ENCODE data around the gene PSMD2.

Gene PSMD2

GRCh38 chr3:184289426-184289938, 9.6 kb upstream of the PSMD2 start:
- Histone ChIP-seq H3K9me3 (ENCODE audit: control insufficient read depth, low read depth, low read length) (no peaks in the 10 kb centered on the region), H3K4me1 (ENCODE audit: control insufficient read depth, low read depth, low read length) (no peaks in the 10 kb centered on the region), H3K27ac (ENCODE audit: low read length) (no peak overlapping the region), H3K27me3 (ENCODE audit: control insufficient read depth, insufficient read depth, low read length) (no peaks in the 10 kb centered on the region), H3K9ac (ENCODE audit: low read length) (no peak overlapping the region), H3K36me3 (ENCODE audit: control insufficient read depth, low read depth, low read length) (no peaks in the 10 kb centered on the region), H3K4me3 (ENCODE audit: low read length) (no peak overlapping the region)

- Histone ChIP-seq H3K27ac (ENCODE audit: low read length) (no peak overlapping the region), H3K36me3 (ENCODE audit: control insufficient read depth, low read depth, low read length) (no peaks in the 10 kb centered on the region)
These were observed 8.7 kb upstream of the PSMD2 start for GRCh38 chr3:184290331-184290730.

GRCh38 chr3:184291044-184291737, 7.8 kb upstream of the PSMD2 start:
- Histone ChIP-seq H3K27ac (ENCODE audit: low read length) (no peak overlapping the region), H3K36me3 (ENCODE audit: control insufficient read depth, low read depth, low read length) (no peaks in the 10 kb centered on the region), H3K4me1 (ENCODE audit: control insufficient read depth, low read depth, low read length) (no peaks in the 10 kb centered on the region), H3K4me3 (ENCODE audit: low read length) (no peak overlapping the region), H3K9ac (ENCODE audit: low read length) (no peak overlapping the region), H3K9me3 (ENCODE audit: control insufficient read depth, low read depth, low read length) (no peaks in the 10 kb centered on the region), H3K27me3 (ENCODE audit: control insufficient read depth, insufficient read depth, low read length) (no peaks in the 10 kb centered on the region)

More at GRCh38 chr3:184290331-184290730, 8.7 kb upstream of the PSMD2 start:
- no peaks in the 10 kb centered on the region for H3K9me3 ChIP-seq (ENCODE audit: control insufficient read depth, low read depth, low read length)
- no peak overlapping the region for H3K4me3 ChIP-seq (ENCODE audit: low read length)
- H3K27me3 ChIP-seq (ENCODE audit: control insufficient read depth, insufficient read depth, low read length), result no peaks in the 10 kb centered on the region
- H3K4me1 ChIP-seq (ENCODE audit: control insufficient read depth, low read depth, low read length), result no peaks in the 10 kb centered on the region
- H3K9ac ChIP-seq (ENCODE audit: low read length), result no peak overlapping the region

GRCh38 chr3:184291738-184292445, 7.1 kb upstream of the PSMD2 start:
- Histone ChIP-seq H3K4me3 (ENCODE audit: low read length) (no peak overlapping the region), H3K36me3 (ENCODE audit: control insufficient read depth, low read depth, low read length) (no peaks in the 10 kb centered on the region), H3K9me3 (ENCODE audit: control insufficient read depth, low read depth, low read length) (no peaks in the 10 kb centered on the region), H3K27ac (ENCODE audit: low read length) (no peak overlapping the region), H3K27me3 (ENCODE audit: control insufficient read depth, insufficient read depth, low read length) (no peaks in the 10 kb centered on the region), H3K4me1 (ENCODE audit: control insufficient read depth, low read depth, low read length) (no peaks in the 10 kb centered on the region), H3K9ac (ENCODE audit: low read length) (no peak overlapping the region)

GRCh38 chr3:184295771-184296170, 3.3 kb upstream of the PSMD2 start:
- Histone ChIP-seq H3K27ac (ENCODE audit: low read length) (no peak overlapping the region), H3K4me1 (ENCODE audit: control insufficient read depth, low read depth, low read length) (peaks cover 7% of the 10 kb centered on the region), H3K9me3 (ENCODE audit: control insufficient read depth, low read depth, low read length) (no peaks in the 10 kb centered on the region), H3K27me3 (ENCODE audit: control insufficient read depth, insufficient read depth, low read length) (no peaks in the 10 kb centered on the region), H3K36me3 (ENCODE audit: control insufficient read depth, low read depth, low read length) (peaks cover 6% of the 10 kb centered on the region), H3K4me3 (ENCODE audit: low read length) (no peak overlapping the region), H3K9ac (ENCODE audit: low read length) (no peak overlapping the region)

- Histone ChIP-seq H3K9me3 (ENCODE audit: control insufficient read depth, low read depth, low read length) (no peaks in the 10 kb centered on the region), H3K9ac (ENCODE audit: low read length) (no peak overlapping the region), H3K36me3 (ENCODE audit: control insufficient read depth, low read depth, low read length) (peaks cover 14% of the 10 kb centered on the region), H3K27ac (ENCODE audit: low read length) (no peak overlapping the region), H3K4me1 (ENCODE audit: control insufficient read depth, low read depth, low read length) (peaks cover 7% of the 10 kb centered on the region), H3K27me3 (ENCODE audit: control insufficient read depth, insufficient read depth, low read length) (no peaks in the 10 kb centered on the region), H3K4me3 (ENCODE audit: low read length) (no peak overlapping the region)
These were observed 2.4 kb upstream of the PSMD2 start for GRCh38 chr3:184296616-184297015.

GRCh38 chr3:184299488-184300377, 692 bp downstream of the PSMD2 start:
- Histone ChIP-seq H3K4me3 (ENCODE audit: low read length) (peak overlapping the region; percentile 94), H3K4me1 (ENCODE audit: control insufficient read depth, low read depth, low read length) (peaks cover 7% of the 10 kb centered on the region), H3K36me3 (ENCODE audit: control insufficient read depth, low read depth, low read length) (peaks cover 45% of the 10 kb centered on the region), H3K27me3 (ENCODE audit: control insufficient read depth, insufficient read depth, low read length) (no peaks in the 10 kb centered on the region), H3K9me3 (ENCODE audit: control insufficient read depth, low read depth, low read length) (no peaks in the 10 kb centered on the region), H3K9ac (ENCODE audit: low read length) (peak overlapping the region; percentile 79), H3K27ac (ENCODE audit: low read length) (peak overlapping the region; percentile 30)

- H3K4me3 ChIP-seq (ENCODE audit: low read length), result peak overlapping the region; percentile 94
- H3K4me1 ChIP-seq (ENCODE audit: control insufficient read depth, low read depth, low read length), result peaks cover 7% of the 10 kb centered on the region
- peaks cover 51% of the 10 kb centered on the region for H3K36me3 ChIP-seq (ENCODE audit: control insufficient read depth, low read depth, low read length)
- H3K27ac ChIP-seq (ENCODE audit: low read length), result no peak overlapping the region
- no peaks in the 10 kb centered on the region for H3K27me3 ChIP-seq (ENCODE audit: control insufficient read depth, insufficient read depth, low read length)
- H3K9ac ChIP-seq (ENCODE audit: low read length), result no peak overlapping the region
- no peaks in the 10 kb centered on the region for H3K9me3 ChIP-seq (ENCODE audit: control insufficient read depth, low read depth, low read length)
These were observed 1.3 kb downstream of the PSMD2 start for GRCh38 chr3:184300378-184300720.

GRCh38 chr3:184305577-184305976, 6.5 kb downstream of the PSMD2 start:
- Histone ChIP-seq H3K4me1 (ENCODE audit: control insufficient read depth, low read depth, low read length) (no peaks in the 10 kb centered on the region), H3K27me3 (ENCODE audit: control insufficient read depth, insufficient read depth, low read length) (no peaks in the 10 kb centered on the region), H3K9me3 (ENCODE audit: control insufficient read depth, low read depth, low read length) (no peaks in the 10 kb centered on the region), H3K9ac (ENCODE audit: low read length) (no peak overlapping the region), H3K36me3 (ENCODE audit: control insufficient read depth, low read depth, low read length) (peaks cover 85% of the 10 kb centered on the region), H3K27ac (ENCODE audit: low read length) (no peak overlapping the region), H3K4me3 (ENCODE audit: low read length) (no peak overlapping the region)

GRCh38 chr3:184306341-184306972, 7.4 kb downstream of the PSMD2 start:
- peaks cover 77% of the 10 kb centered on the region for H3K36me3 ChIP-seq (ENCODE audit: control insufficient read depth, low read depth, low read length)

GRCh38 chr3:184307915-184308314, 8.9 kb downstream of the PSMD2 start:
- Histone ChIP-seq H3K4me1 (ENCODE audit: control insufficient read depth, low read depth, low read length) (no peaks in the 10 kb centered on the region), H3K9me3 (ENCODE audit: control insufficient read depth, low read depth, low read length) (no peaks in the 10 kb centered on the region), H3K4me3 (ENCODE audit: low read length) (no peak overlapping the region), H3K27ac (ENCODE audit: low read length) (no peak overlapping the region), H3K27me3 (ENCODE audit: control insufficient read depth, insufficient read depth, low read length) (no peaks in the 10 kb centered on the region), H3K36me3 (ENCODE audit: control insufficient read depth, low read depth, low read length) (peaks cover 62% of the 10 kb centered on the region), H3K9ac (ENCODE audit: low read length) (no peak overlapping the region)

More at GRCh38 chr3:184306341-184306972, 7.4 kb downstream of the PSMD2 start:
- Histone ChIP-seq H3K4me3 (ENCODE audit: low read length) (no peak overlapping the region), H3K27me3 (ENCODE audit: control insufficient read depth, insufficient read depth, low read length) (no peaks in the 10 kb centered on the region), H3K9ac (ENCODE audit: low read length) (no peak overlapping the region), H3K4me1 (ENCODE audit: control insufficient read depth, low read depth, low read length) (no peaks in the 10 kb centered on the region), H3K9me3 (ENCODE audit: control insufficient read depth, low read depth, low read length) (no peaks in the 10 kb centered on the region), H3K27ac (ENCODE audit: low read length) (no peak overlapping the region)

All from iPS-18a (cell line).